NB4 (cell line): ENCODE measurements around the gene PTPN3.

ENCODE experiments used
- DNase-seq: peaks from one replicate; pipeline ENCODE4 v3.0.0; 2010; ENCODE audit warnings: low read depth
- H3K4me3 ChIP-seq: one replicate; pipeline ENCODE4 v1.5.1; 2011; ENCODE audit warnings: mild to moderate bottlenecking, low read depth, low read length, moderate library complexity
- MAX ChIP-seq: IDR thresholded peaks from 2 replicates; pipeline ENCODE4 v1.6.1; 2011; ENCODE audit warnings: low read depth, low read length
- MYC ChIP-seq: IDR thresholded peaks from 2 replicates; pipeline ENCODE4 v1.6.1; 2011; ENCODE audit warnings: low read depth, low read length
- POLR2A ChIP-seq: IDR thresholded peaks from 2 replicates; pipeline ENCODE4 v1.6.1; 2011; ENCODE audit warnings: mild to moderate bottlenecking; ENCODE audit not compliant: insufficient read length; ENCODE audit errors: extremely low read depth
- TF ChIP-seq, protein P1 (sequence below): IDR thresholded peaks from one replicate; pipeline ENCODE4 v1.5.1; 2012; ENCODE audit warnings: low read depth, low read length

PTPN3 gene

DNA sequence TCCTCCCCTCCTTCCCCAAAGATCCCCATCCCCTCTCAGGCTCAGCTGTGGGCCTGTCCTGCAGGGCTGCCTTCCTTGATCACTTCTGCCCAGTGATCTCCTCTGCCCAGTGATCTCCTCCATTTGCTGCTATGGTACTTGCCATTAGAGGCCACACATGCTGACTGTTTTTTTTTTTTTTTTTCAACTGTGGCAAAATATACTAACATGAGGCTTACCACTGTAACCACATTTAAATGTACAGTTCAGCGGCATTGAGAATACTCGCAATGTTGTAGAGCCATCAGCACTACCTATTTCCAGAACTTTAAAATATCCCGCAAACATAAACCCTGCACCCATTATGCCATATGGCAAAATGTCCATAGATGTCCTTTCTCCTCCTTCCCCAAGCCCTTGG lies 115.5 kb downstream of the PTPN3 start:
- DNase-seq, result no peak
- TF ChIP-seq POLR2A (no peak), MAX (no peak), MYC (no peak)
- TF ChIP-seq, protein P1, sequence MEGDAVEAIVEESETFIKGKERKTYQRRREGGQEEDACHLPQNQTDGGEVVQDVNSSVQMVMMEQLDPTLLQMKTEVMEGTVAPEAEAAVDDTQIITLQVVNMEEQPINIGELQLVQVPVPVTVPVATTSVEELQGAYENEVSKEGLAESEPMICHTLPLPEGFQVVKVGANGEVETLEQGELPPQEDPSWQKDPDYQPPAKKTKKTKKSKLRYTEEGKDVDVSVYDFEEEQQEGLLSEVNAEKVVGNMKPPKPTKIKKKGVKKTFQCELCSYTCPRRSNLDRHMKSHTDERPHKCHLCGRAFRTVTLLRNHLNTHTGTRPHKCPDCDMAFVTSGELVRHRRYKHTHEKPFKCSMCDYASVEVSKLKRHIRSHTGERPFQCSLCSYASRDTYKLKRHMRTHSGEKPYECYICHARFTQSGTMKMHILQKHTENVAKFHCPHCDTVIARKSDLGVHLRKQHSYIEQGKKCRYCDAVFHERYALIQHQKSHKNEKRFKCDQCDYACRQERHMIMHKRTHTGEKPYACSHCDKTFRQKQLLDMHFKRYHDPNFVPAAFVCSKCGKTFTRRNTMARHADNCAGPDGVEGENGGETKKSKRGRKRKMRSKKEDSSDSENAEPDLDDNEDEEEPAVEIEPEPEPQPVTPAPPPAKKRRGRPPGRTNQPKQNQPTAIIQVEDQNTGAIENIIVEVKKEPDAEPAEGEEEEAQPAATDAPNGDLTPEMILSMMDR, result no peak

GRCh38 chr9:109382182-109382581 lies 115.9 kb downstream of the PTPN3 start:
- H3K4me3 ChIP-seq, result no peak overlapping the region
- TF ChIP-seq MAX (no peak), MYC (no peak), POLR2A (no peak)
- TF ChIP-seq, protein P1, result no peak
- no peak for DNase-seq

More for the DNA sequence above, 115.5 kb downstream of the PTPN3 start:
- no peak overlapping the region for H3K4me3 ChIP-seq

GRCh38 chr9:109381011-109381729 lies 116.9 kb downstream of the PTPN3 start:
- DNase-seq, result no peak
- no peak overlapping the region for H3K4me3 ChIP-seq
- TF ChIP-seq, protein P1, result no peak
- TF ChIP-seq MYC (no peak), MAX (no peak), POLR2A (no peak)

DNA sequence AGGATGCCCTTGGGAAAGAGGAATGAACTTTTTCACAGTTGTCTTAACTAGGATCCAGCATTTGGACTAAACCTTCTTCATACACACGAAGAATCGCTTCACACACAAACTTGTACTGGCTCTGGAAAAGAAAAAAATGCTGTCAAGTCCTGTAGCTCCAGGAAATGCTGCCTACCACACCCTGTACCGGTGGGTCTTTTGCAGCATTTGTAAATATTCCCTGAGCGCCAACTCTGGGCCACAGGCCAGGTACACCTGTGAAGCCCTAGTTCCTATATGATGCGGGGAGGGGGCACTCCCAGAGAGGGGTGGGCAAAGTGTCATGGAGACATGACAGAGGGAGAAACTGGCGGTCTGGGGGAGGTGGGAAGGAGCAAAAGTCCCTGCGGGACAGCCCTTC lies 118.6 kb downstream of the PTPN3 start:
- no peak overlapping the region for H3K4me3 ChIP-seq
- no peak for DNase-seq
- TF ChIP-seq POLR2A, result no peak
- no peak for TF ChIP-seq MAX
- TF ChIP-seq, protein P1, result no peak
- no peak for TF ChIP-seq MYC

DNA sequence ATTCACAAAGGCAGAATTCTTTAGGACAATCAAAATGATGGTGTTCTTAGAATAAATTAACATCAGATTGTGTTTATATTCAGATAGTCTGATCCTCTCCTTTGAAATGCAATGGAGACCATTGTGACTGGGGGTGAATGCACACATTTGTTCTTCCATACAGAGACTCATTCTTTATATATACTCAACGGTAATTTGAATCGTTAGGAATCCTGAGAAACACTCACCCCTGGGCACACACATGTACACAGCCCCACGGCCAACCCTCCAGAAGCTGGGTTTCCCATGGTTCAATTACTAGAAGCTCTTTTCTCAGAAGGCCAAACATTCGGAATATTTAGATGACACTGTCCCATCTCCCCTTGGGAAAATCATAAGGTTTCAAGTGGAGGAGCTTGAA lies 119.8 kb downstream of the PTPN3 start:
- TF ChIP-seq, protein P1, result no peak
- no peak for TF ChIP-seq MYC
- TF ChIP-seq POLR2A, result no peak
- no peak overlapping the region for H3K4me3 ChIP-seq
- no peak for DNase-seq
